ENCODE data around the gene ABHD11.

Gene ABHD11

DNA sequence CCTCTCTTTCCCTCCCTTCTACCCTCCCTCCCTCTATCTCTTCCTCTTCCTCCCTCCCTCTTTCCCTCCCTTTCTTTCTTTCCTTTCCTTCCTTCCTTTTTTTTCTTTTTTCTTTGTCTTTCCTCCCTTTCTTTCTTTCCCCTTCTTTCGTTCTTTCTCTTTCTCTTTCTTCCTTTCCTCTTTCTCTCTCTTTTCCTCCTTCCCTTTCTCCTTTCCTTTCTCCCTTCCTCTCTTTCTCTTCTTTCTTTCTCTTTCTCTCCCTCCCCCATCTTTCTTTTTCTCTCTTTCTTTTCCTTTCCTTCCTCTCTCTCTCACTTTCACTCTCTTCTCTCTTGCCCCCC, 24.0 kb upstream of the ABHD11 start:
- H3K27me3 Mint-ChIP-seq, result peaks cover 24% of the 10 kb centered on the region
- no peaks in the 10 kb centered on the region for H3K4me1 Mint-ChIP-seq
- H3K9me3 Mint-ChIP-seq, result no peaks in the 10 kb centered on the region
- no peaks in the 10 kb centered on the region for H3K36me3 Mint-ChIP-seq
- no peak overlapping the region for H3K27ac Mint-ChIP-seq
- H3K4me3 Mint-ChIP-seq, result no peak overlapping the region
- CTCF ChIA-PET, result no interaction called here
- no peak for DNase-seq

DNA sequence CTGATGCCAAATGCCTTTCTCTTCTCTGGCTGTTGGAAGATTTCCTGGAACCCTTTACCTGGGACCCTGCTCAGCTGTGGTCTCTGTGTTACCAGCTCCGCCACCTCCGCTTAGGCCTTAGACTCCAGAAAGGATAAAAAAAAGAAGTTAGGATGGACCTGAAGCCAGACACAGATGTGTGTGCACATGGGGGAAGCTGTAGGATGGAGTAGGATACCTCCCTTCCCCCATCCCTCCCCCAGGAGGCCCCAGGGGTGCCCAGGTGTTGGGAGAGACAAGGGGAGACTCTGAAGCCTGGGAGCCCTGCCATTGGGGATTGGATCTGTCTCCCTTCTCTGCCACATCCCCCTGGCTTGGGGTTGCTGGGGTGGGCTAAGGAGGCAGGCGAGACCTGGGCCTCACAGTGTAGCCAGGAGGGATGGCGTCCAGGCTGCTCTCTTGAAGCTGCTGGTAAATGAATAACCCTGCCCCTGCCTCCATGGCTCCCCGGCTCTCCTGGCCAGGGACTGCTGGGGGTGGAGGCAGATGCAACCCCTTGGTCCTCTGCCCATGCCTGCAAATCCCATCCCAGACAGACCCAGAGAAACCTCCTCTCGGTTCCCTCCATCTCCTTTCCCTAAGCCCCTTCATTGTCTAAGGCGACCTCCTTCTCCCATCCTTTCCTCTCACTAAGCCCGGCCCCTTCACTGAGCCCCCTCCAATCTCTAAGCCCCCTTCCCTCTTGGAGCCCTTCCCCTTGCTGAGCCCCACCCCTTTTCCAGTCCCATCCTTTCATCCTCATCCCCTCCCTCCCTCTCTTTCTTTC, 23.5 kb upstream of the ABHD11 start:
- no peaks in the 10 kb centered on the region for H3K9me3 Mint-ChIP-seq
- CTCF ChIA-PET, result no interaction called here
- no peak overlapping the region for H3K4me3 Mint-ChIP-seq
- H3K4me1 Mint-ChIP-seq, result no peaks in the 10 kb centered on the region
- DNase-seq, result no peak
- no peaks in the 10 kb centered on the region for H3K36me3 Mint-ChIP-seq
- H3K27me3 Mint-ChIP-seq, result peaks cover 20% of the 10 kb centered on the region
- no peak overlapping the region for H3K27ac Mint-ChIP-seq

DNA sequence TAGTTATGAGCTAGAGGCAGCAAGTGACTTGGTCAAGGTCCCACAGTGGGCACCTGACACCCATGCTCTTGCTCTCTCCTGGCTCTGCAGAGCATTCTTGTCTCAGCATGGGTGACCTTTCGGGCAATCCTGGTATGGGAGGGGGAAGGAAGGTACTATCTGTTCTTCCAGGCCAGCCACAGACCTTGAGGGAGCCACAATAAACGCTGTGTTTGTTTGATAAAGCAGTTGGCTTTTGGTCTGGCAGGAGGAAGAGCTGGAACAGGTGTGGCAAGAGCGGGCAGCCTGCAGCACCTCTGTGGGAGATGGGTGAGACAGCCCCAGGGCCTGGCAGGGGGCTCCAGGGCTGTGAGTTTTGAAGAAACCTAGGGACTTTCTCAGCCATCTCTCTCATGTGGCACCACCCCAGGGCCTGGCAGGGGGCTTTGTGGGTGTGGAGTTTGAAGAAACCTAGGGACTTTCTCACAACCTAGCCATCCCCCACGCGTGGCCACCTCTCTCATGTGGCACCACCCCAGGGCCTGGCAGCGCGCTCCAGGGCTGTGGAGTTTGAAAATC, 20.1 kb upstream of the ABHD11 start:
- no peak overlapping the region for H3K27ac Mint-ChIP-seq
- no peaks in the 10 kb centered on the region for H3K4me1 Mint-ChIP-seq
- DNase-seq, result no peak

DNA sequence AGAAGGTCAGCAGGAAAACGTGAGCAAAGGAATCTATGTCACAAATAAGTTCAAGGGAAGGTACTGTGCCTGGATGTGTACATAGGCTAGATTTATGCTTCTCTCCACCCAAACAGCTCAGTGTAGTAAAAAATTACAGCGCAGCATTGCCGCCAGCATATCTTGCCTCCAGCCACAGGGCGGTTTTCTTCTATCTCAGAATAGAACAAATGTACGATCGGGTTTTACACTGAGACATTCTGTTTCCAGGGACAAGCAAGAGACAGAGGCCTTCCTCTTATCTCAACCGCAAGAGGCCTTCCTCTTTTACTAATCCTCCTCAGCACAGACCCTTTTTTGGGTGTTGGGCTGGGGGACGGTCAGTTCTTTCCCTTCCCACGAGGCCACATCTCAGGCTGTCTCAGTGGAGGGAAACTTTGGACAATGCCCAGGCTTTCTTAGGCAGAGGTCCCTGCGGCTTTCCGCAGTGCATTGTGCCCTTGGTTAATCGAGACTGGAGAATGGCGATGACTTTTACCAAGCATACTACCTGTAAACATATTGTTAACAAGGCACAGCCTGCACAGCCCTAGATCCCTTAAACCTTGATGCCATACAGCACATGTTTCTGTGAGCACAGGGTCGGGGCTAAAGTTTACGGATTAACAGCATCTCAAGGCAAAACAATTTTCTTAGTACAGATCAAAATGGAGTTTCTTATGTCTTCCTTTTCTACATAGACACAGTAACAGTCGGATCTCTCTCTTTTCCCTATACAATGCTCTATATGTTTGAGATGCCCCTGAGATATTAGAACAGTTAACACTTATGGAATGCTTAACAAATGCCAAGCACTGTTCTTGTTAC, 11.6 kb upstream of the ABHD11 start:
- CTCF ChIA-PET, result interaction anchor here (1.7 kb wide), 1 partner anchor 17 kb away, joined by 3 read pairs; no protein-coding TSS in a partner anchor
- H3K4me1 Mint-ChIP-seq, result no peaks in the 10 kb centered on the region
- H3K36me3 Mint-ChIP-seq, result no peaks in the 10 kb centered on the region
- H3K4me3 Mint-ChIP-seq, result no peak overlapping the region
- H3K27ac Mint-ChIP-seq, result no peak overlapping the region
- H3K9me3 Mint-ChIP-seq, result no peaks in the 10 kb centered on the region
- DNase-seq, result no peak
- H3K27me3 Mint-ChIP-seq, result peaks cover 4% of the 10 kb centered on the region

More for the DNA sequence above, 20.1 kb upstream of the ABHD11 start:
- H3K27me3 Mint-ChIP-seq, result peaks cover 12% of the 10 kb centered on the region
- no peaks in the 10 kb centered on the region for H3K36me3 Mint-ChIP-seq
- CTCF ChIA-PET, result no interaction called here
- H3K4me3 Mint-ChIP-seq, result no peak overlapping the region
- H3K9me3 Mint-ChIP-seq, result no peaks in the 10 kb centered on the region

DNA sequence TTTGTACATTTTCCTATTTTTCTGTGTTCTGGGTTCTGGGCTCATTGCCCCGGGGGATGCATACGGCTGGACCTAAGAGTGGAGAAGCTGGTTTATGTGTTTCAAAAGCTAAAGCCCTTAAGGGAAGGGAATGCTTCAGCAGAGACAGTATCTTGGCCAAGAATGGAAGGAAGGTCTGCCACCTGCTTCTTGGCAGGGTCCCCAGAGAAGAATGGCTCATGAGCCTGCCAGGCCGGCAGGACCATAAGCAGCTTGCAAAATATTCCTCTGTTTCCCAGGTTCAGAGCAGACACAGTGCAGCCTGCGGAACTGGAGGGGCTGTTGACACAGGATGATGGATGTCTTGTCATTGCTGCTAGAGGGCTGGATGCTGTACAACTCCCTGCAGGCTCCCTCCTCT, 7.8 kb upstream of the ABHD11 start:
- Mint-ChIP-seq H3K27ac (peak overlapping the region; percentile 12), H3K4me1 (no peaks in the 10 kb centered on the region), H3K9me3 (no peaks in the 10 kb centered on the region), H3K27me3 (peaks cover 27% of the 10 kb centered on the region), H3K36me3 (no peaks in the 10 kb centered on the region), H3K4me3 (no peak overlapping the region)
- CTCF ChIA-PET, result interaction anchor here (1.4 kb wide), 1 partner anchor 139 kb away, joined by 3 read pairs; no protein-coding TSS in a partner anchor
- no peak for DNase-seq

- Mint-ChIP-seq H3K4me1 (peaks cover 3% of the 10 kb centered on the region), H3K36me3 (no peaks in the 10 kb centered on the region), H3K27me3 (peaks cover 23% of the 10 kb centered on the region), H3K4me3 (no peak overlapping the region), H3K27ac (no peak overlapping the region), H3K9me3 (no peaks in the 10 kb centered on the region)
- no peak for DNase-seq
- CTCF ChIA-PET, result no interaction called here
These were observed 4.4 kb upstream of the ABHD11 start for GRCh38 chr7:73742753-73743641.

- Mint-ChIP-seq H3K9me3 (no peaks in the 10 kb centered on the region), H3K36me3 (no peaks in the 10 kb centered on the region), H3K27me3 (peaks cover 23% of the 10 kb centered on the region), H3K4me3 (no peak overlapping the region), H3K4me1 (peaks cover 9% of the 10 kb centered on the region), H3K27ac (no peak overlapping the region)
- CTCF ChIA-PET, result no interaction called here
- DNase-seq, result no peak
These were observed 3.7 kb upstream of the ABHD11 start for GRCh38 chr7:73742338-73742752.

- CTCF ChIA-PET, result no interaction called here
- DNase-seq, result no peak
- Mint-ChIP-seq H3K4me1 (peaks cover 14% of the 10 kb centered on the region), H3K27ac (peak overlapping the region; percentile 22), H3K4me3 (no peak overlapping the region), H3K27me3 (peaks cover 23% of the 10 kb centered on the region), H3K9me3 (no peaks in the 10 kb centered on the region), H3K36me3 (no peaks in the 10 kb centered on the region)
These were observed 3.0 kb upstream of the ABHD11 start for GRCh38 chr7:73741600-73741999.

DNA sequence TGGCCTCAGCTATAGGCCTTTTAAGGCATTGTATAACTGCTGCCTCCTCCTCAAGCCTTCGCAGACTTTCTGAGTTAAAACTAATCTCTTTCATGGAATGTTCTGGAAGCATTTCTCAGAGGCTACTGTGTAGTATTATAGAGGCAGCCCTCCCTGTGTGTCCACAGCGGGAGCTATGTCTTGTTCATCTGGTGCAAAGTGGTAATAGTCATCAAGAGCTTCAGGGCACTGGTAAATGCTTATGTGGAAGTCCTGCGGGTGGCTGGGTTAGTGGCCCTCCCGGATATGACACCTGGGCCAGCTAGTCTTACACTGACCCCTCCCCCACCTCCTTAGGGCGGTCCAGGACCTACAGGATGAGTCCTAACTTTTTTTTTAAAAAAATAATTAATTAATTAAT, 2.2 kb upstream of the ABHD11 start:
- peak overlapping the region; percentile 26 for H3K4me3 Mint-ChIP-seq
- CTCF ChIA-PET, result interaction anchor here (1.0 kb wide), 1 partner anchor 115 kb away, joined by 4 read pairs; no protein-coding TSS in a partner anchor
- peaks cover 16% of the 10 kb centered on the region for H3K4me1 Mint-ChIP-seq
- peaks cover 3% of the 10 kb centered on the region for H3K36me3 Mint-ChIP-seq
- H3K27ac Mint-ChIP-seq, result no peak overlapping the region
- DNase-seq, result no peak
- H3K9me3 Mint-ChIP-seq, result no peaks in the 10 kb centered on the region
- H3K27me3 Mint-ChIP-seq, result peaks cover 23% of the 10 kb centered on the region

GRCh38 chr7:73740212-73740611, 1.6 kb upstream of the ABHD11 start:
- Mint-ChIP-seq H3K27ac (no peak overlapping the region), H3K4me1 (peaks cover 17% of the 10 kb centered on the region), H3K4me3 (peak overlapping the region; percentile 26), H3K27me3 (peaks cover 23% of the 10 kb centered on the region), H3K9me3 (no peaks in the 10 kb centered on the region), H3K36me3 (peaks cover 3% of the 10 kb centered on the region)
- CTCF ChIA-PET, result interaction anchor here (1.0 kb wide), 1 partner anchor 116 kb away, joined by 4 read pairs; no protein-coding TSS in a partner anchor
- no peak for DNase-seq

DNA sequence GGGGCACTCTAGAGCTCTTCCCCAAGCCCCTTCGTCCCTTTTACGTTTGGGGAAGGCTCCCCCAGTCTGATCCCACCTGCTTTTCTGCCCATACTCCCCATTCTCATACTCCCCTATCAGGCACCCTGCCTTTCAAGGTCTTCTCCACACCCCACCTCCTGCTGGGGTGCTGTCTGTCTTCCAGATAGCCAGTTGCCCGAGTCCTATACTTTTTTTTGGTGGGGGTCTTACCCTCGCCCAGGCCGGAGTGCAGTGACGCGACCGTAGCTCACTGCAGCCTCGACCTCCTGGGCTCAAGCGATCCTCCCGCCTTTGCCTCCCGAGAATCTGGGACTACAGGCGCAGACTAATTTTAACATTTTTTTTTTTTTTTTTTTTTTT, 775 bp upstream of the ABHD11 start:
- Mint-ChIP-seq H3K9me3 (no peaks in the 10 kb centered on the region), H3K4me3 (peak overlapping the region; percentile 87), H3K27me3 (peaks cover 23% of the 10 kb centered on the region), H3K36me3 (peaks cover 3% of the 10 kb centered on the region), H3K27ac (peak overlapping the region; percentile 93), H3K4me1 (peaks cover 24% of the 10 kb centered on the region)
- DNase-seq, result no peak
- CTCF ChIA-PET, result interaction anchor here (1.2 to 2.0 kb wide), 2 partner anchors 111 to 116 kb away, joined by 3 to 7 read pairs; no protein-coding TSS in a partner anchor

DNA sequence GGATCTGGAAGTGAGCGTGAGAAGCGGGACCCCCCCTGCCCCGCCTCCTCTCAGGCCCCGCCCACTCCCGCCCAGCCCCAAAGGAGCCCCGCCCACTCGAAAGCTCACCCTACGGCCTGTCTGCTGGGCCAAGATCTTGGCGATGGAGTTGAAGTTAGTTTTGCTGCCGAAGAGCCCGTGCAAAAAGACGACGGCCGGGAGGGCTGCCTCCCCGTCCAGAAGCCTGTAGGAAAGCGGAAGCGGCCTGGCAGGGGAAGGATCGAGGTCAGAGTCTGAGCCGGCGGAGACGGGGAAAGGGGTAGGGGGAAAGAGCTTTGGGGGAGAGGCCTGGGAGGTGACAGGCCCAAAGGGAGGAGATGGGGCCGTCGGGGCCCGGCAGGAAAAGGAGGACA, 386 bp downstream of the ABHD11 start:
- Mint-ChIP-seq H3K27me3 (peaks cover 12% of the 10 kb centered on the region), H3K27ac (peak overlapping the region; percentile 93), H3K9me3 (no peaks in the 10 kb centered on the region), H3K4me1 (peaks cover 24% of the 10 kb centered on the region), H3K4me3 (peak overlapping the region; percentile 87), H3K36me3 (peaks cover 3% of the 10 kb centered on the region)
- CTCF ChIA-PET, result interaction anchor here (0.8 to 2.0 kb wide), 4 partner anchors 21 to 134 kb away, joined by 3 to 7 read pairs (median 5); no protein-coding TSS in a partner anchor
- DNase-seq, result peak; percentile 69

- Mint-ChIP-seq H3K27me3 (peaks cover 7% of the 10 kb centered on the region), H3K36me3 (peaks cover 3% of the 10 kb centered on the region), H3K4me3 (peak overlapping the region; percentile 87), H3K4me1 (peaks cover 24% of the 10 kb centered on the region), H3K9me3 (no peaks in the 10 kb centered on the region), H3K27ac (peak overlapping the region; percentile 93)
- CTCF ChIA-PET, result interaction anchor here (0.8 to 6.0 kb wide), 5 partner anchors 20 to 133 kb away, joined by 3 to 87 read pairs (median 5); no protein-coding TSS in a partner anchor
- no peak for DNase-seq
These were observed 947 bp downstream of the ABHD11 start for GRCh38 chr7:73737491-73738219.

Data from activated naive CD4-positive, alpha-beta T cell treated with anti-CD3 and anti-CD28 coated beads, Interleukin-2, amount 10 ng/mL, durations not matched to agents 7 days and 5 days (primary cell).